ENCODE measurements around the gene DLG4. TPM values are rescaled to one million over a fixed set of nuclear protein-coding genes. Genes with fewer than 3 reads are reported as not detected.

The DLG4 gene
- total and polyA plus RNA-seq, 2 donors (not counting 1 experiment from before 2014, with no cell fraction given), result 2.0 to 12.5 TPM

DNA sequence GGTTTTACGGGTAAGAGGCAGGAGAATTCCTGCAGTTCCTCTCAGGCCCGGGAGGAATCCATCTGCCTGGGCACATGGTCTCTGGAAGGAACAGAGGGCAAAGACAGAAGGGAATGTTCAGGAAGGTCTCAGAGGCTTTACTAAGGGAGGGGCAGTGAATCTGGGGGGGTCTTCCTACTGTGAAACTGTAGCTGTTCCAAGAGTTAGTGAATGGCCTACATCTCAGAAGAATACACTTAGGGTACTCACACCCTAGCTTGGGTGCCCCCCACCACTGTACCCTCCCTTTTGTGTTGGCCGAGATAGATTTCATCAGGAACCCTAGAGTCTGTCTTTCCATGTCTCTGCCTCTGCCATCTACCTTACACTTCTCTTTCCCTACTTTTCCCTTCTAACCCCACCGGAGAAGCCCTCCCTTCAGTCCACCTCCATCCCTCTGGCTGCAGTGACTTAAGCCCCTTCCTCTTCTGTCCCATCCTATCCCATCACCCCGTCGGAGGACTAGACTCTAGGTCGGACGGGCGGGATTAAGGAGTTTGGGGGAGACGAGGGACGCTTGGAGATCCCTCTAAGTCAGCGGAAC, 316 bp downstream of the DLG4 start:
- ATAC-seq (ENCODE audit: low read depth) (no peak), DNase-seq (no peak)
- ChIA-PET CTCF (interaction anchor here (0.8 to 3.8 kb wide), 10 partner anchors 10 to 184 kb away, joined by 3 to 47 read pairs (median 6); partner anchors contain the start of genes DVL2, GABARAP, PHF23 and SLC16A13), POLR2A (interaction anchor here (0.6 to 9.1 kb wide), 7 partner anchors 12 to 185 kb away, joined by 3 to 157 read pairs (median 6); partner anchors contain the start of genes CTDNEP1, DVL2, ELP5 and GABARAP)
- Mint-ChIP-seq H3K4me3 (peak overlapping the region; percentile 97), H3K9me3 (ENCODE audit: insufficient read depth) (no peaks in the 10 kb centered on the region), H3K27ac (peak overlapping the region; percentile 93), H3K27me3 (no peaks in the 10 kb centered on the region), H3K4me1 (peaks cover 54% of the 10 kb centered on the region)
- 21% methylated on average over 12 of the region's 12 CpGs for whole genome bisulfite sequencing (ENCODE audit: insufficient coverage)
- Histone ChIP-seq H3K9me3 (ENCODE audit: control extremely low read depth in 1 of 3, control insufficient read depth in 2 of 3, insufficient read depth in 1 of 3, low read length in 2 of 3) (no peaks in the 10 kb centered on the region), H3K79me2 (ENCODE audit: control insufficient read depth, insufficient read depth, low read length) (peaks cover 7% of the 10 kb centered on the region), H3K4me3 (ENCODE audit: control extremely low read depth in 1 of 5, extremely low read depth in 1 of 5, insufficient read depth in 1 of 5, low read depth in 2 of 5, low read length in 4 of 5) (peak overlapping the region in 4 of 5 experiments; percentile 79 to 86 (median 82)), H3K27me3 (replicated peaks in 1 of 4; ENCODE audit: control extremely low read depth in 1 of 4, control insufficient read depth in 3 of 4, insufficient read depth in 4 of 4, low read length in 3 of 4) (no peaks in the 10 kb centered on the region), H2AFZ (ENCODE audit: insufficient read depth, low read depth, low read length, poor library complexity, severe bottlenecking) (peak overlapping the region; percentile 86), H3K9ac (ENCODE audit: low read length) (peak overlapping the region; percentile 83), H3K36me3 (replicated peaks in 1 of 2; ENCODE audit: control extremely low read depth in 1 of 2, control insufficient read depth in 1 of 2, extremely low read depth in 1 of 2, insufficient read depth in 2 of 2, low read length in 1 of 2) (peaks cover 0 to 24% of the 10 kb centered on the region in 2 experiments), H3K4me1 (ENCODE audit: control insufficient read depth in 2 of 2, insufficient read depth in 2 of 2, low read length in 2 of 2) (peaks cover 25 to 53% of the 10 kb centered on the region in 2 donors), H4K20me1 (ENCODE audit: control insufficient read depth, insufficient read depth, low read length, poor library complexity, severe bottlenecking) (no peaks in the 10 kb centered on the region), H3K27ac (ENCODE audit: low read length in 2 of 2) (peak overlapping the region; percentile 42 to 78), H3K4me2 (replicated peaks; ENCODE audit: low read depth, low read length, poor library complexity, severe bottlenecking) (peak overlapping the region; percentile 94)
- intact Hi-C loops (cut with micrococcal nuclease), result loop anchor here (1.0 to 2.0 kb wide), 3 partner anchors 15 to 20 kb away; partner anchors contain the start of genes DVL2 and PHF23
- TF ChIP-seq, protein P1, sequence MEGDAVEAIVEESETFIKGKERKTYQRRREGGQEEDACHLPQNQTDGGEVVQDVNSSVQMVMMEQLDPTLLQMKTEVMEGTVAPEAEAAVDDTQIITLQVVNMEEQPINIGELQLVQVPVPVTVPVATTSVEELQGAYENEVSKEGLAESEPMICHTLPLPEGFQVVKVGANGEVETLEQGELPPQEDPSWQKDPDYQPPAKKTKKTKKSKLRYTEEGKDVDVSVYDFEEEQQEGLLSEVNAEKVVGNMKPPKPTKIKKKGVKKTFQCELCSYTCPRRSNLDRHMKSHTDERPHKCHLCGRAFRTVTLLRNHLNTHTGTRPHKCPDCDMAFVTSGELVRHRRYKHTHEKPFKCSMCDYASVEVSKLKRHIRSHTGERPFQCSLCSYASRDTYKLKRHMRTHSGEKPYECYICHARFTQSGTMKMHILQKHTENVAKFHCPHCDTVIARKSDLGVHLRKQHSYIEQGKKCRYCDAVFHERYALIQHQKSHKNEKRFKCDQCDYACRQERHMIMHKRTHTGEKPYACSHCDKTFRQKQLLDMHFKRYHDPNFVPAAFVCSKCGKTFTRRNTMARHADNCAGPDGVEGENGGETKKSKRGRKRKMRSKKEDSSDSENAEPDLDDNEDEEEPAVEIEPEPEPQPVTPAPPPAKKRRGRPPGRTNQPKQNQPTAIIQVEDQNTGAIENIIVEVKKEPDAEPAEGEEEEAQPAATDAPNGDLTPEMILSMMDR (IDR thresholded peaks at IDR 0.05), result no peak
- no peak for TF ChIP-seq EZH2 (IDR thresholded peaks at IDR 0.05; ENCODE audit: borderline replicate concordance, insufficient read depth, low read depth, low read length, poor library complexity, severe bottlenecking)

DNA sequence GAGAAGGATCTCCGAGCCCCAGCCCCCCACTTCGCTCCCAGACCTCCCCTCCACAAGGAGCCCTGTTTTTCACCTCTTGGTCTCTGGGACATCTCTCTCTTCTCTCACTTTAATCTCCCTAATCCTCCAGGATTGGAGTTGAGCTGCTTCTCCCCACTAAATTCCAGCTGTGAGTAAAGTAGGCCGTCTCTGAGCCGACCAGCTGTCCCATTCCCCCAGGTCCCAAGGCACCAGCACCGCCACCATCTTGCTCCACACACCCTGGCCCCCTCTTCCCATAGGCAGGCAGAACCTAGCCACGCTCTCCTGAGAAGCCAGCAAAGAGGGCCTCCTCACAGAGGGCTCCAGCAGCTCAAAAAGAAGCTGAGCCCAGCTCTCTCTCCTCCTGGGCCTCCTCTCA, 878 bp downstream of the DLG4 start:
- Mint-ChIP-seq H3K9me3 (ENCODE audit: insufficient read depth) (no peaks in the 10 kb centered on the region), H3K4me1 (peaks cover 60% of the 10 kb centered on the region), H3K4me3 (peak overlapping the region; percentile 97), H3K27ac (peak overlapping the region; percentile 93), H3K27me3 (no peaks in the 10 kb centered on the region)
- DNase-seq (no peak), ATAC-seq (ENCODE audit: low read depth) (no peak)
- Histone ChIP-seq H4K20me1 (ENCODE audit: control insufficient read depth, insufficient read depth, low read length, poor library complexity, severe bottlenecking) (no peaks in the 10 kb centered on the region), H3K9me3 (ENCODE audit: control extremely low read depth in 1 of 3, control insufficient read depth in 2 of 3, insufficient read depth in 1 of 3, low read length in 2 of 3) (no peaks in the 10 kb centered on the region), H3K27ac (ENCODE audit: low read length in 2 of 2) (no peak overlapping the region), H3K9ac (ENCODE audit: low read length) (no peak overlapping the region), H3K4me2 (replicated peaks; ENCODE audit: low read depth, low read length, poor library complexity, severe bottlenecking) (no peak overlapping the region), H3K4me1 (ENCODE audit: control insufficient read depth in 2 of 2, insufficient read depth in 2 of 2, low read length in 2 of 2) (peaks cover 29 to 59% of the 10 kb centered on the region in 2 donors), H2AFZ (ENCODE audit: insufficient read depth, low read depth, low read length, poor library complexity, severe bottlenecking) (peak overlapping the region; percentile 86), H3K4me3 (ENCODE audit: control extremely low read depth in 1 of 5, extremely low read depth in 1 of 5, insufficient read depth in 1 of 5, low read depth in 2 of 5, low read length in 4 of 5) (no peak overlapping the region), H3K79me2 (ENCODE audit: control insufficient read depth, insufficient read depth, low read length) (peaks cover 7% of the 10 kb centered on the region), H3K27me3 (replicated peaks in 1 of 4; ENCODE audit: control extremely low read depth in 1 of 4, control insufficient read depth in 3 of 4, insufficient read depth in 4 of 4, low read length in 3 of 4) (no peaks in the 10 kb centered on the region), H3K36me3 (replicated peaks in 1 of 2; ENCODE audit: control extremely low read depth in 1 of 2, control insufficient read depth in 1 of 2, extremely low read depth in 1 of 2, insufficient read depth in 2 of 2, low read length in 1 of 2) (peaks cover 0 to 18% of the 10 kb centered on the region in 2 experiments)
- ChIA-PET CTCF (interaction anchor here (1.6 to 3.8 kb wide), 4 partner anchors 22 to 173 kb away, joined by 5 to 47 read pairs (median 26); partner anchors contain the start of genes GABARAP and PHF23), POLR2A (interaction anchor here (1.6 to 9.1 kb wide), 2 partner anchors 13 to 19 kb away, joined by 4 to 157 read pairs; partner anchors contain the start of genes DVL2, GABARAP and PHF23)
- WGBS (ENCODE audit: insufficient coverage), result 82% methylated on average over 6 of the region's 6 CpGs
- intact Hi-C loops (cut with micrococcal nuclease), result loop anchor here (1.0 to 2.0 kb wide), 3 partner anchors 14 to 21 kb away; partner anchors contain the start of genes DVL2 and PHF23
- TF ChIP-seq, protein P1 (IDR thresholded peaks at IDR 0.05), result no peak
- no peak for TF ChIP-seq EZH2 (IDR thresholded peaks at IDR 0.05; ENCODE audit: borderline replicate concordance, insufficient read depth, low read depth, low read length, poor library complexity, severe bottlenecking)

Data from B cell (primary cell).